ENCODE results near the gene ZNF18. TPM values are rescaled to one million over a fixed set of nuclear protein-coding genes. Genes with fewer than 3 reads are reported as not detected.
"Not testable (repeated sequence)": the region's sequence is repeated elsewhere in the genome, so short reads cannot be mapped to it uniquely, and the experiment has no call there.

The ZNF18 gene
- total RNA-seq, 4 donors from 2014 or later, result 4.1 to 12.1 (median 6.3) TPM

- ATAC-seq (ENCODE audit: low FRiP score), result no peak
- DNase-seq (ENCODE audit: low spot score), result no peak
- no peak for TF ChIP-seq CTCF (IDR thresholded peaks at IDR 0.05)
Observed at GRCh38 chr17:11990363-11990983, 6.8 kb downstream of the ZNF18 start.

GRCh38 chr17:11986942-11987329, 10.3 kb downstream of the ZNF18 start:
- DNase-seq (ENCODE audit: low spot score) (no peak), ATAC-seq (ENCODE audit: low FRiP score) (peak; percentile 73)
- peak in 1 of 3 donors; percentile 26 for TF ChIP-seq CTCF (IDR thresholded peaks at IDR 0.05)

DNA sequence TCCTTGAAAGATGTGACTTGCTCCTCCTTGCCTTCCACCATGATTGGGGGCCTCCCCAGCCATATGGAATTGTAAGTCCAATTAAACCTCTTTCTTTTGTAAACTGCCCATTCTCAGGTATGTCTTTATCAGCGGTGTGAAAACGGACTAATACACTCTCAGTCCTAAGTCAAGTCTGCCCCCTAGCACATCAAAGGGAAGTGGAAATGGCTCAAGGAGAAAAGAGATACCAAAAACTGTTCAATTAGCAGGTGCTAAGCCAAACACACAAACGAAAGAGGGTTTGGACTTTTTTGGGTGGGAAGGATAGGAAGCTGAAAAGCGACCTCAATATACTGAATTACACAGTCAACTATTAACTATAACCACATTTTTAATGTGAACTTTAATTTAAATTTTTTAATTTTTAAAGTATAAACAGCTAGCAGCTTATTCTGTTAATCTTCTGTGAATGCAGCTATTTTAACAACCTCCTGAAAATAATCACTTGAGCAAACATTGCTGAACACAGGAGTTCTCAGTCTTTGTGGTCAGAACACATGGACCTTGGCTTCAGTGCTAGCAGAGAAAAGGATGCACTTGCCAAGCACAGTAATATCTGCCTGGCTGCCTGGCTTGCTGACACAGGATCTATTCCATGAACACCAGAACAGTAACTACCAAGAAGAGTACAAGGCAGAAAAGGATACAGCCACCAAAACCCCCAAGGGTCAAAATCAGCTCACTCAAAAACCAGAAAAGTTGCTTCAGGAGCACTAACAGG, 10.9 kb downstream of the ZNF18 start:
- no peak for ATAC-seq (ENCODE audit: low FRiP score)
- no peak for TF ChIP-seq CTCF (IDR thresholded peaks at IDR 0.05)

DNA sequence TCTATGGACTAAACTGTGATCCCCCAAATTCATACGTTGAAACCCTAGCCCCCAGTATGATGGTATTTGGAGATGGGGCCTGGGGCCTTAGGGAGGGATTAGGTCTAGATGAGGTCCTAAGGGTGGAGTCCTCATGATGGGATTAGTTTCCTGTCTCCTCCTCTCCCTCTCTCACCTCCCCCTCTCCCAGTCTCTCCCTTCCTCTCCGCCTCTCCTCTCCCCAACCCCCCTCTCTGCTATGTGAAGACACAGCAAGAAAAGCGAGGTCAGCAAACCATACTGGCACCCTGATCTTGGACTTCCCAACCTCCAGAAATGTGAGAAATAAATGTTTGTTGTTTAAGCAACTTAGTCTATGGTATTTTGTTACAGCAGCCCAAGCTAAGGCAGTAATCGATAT, 15.4 kb downstream of the ZNF18 start:
- DNase-seq (ENCODE audit: low spot score), result no peak
- no peak for ATAC-seq (ENCODE audit: low FRiP score)
- TF ChIP-seq CTCF (IDR thresholded peaks at IDR 0.05), result no peak

More for the DNA sequence above, 10.9 kb downstream of the ZNF18 start:
- no peak for DNase-seq (ENCODE audit: low spot score)

DNA sequence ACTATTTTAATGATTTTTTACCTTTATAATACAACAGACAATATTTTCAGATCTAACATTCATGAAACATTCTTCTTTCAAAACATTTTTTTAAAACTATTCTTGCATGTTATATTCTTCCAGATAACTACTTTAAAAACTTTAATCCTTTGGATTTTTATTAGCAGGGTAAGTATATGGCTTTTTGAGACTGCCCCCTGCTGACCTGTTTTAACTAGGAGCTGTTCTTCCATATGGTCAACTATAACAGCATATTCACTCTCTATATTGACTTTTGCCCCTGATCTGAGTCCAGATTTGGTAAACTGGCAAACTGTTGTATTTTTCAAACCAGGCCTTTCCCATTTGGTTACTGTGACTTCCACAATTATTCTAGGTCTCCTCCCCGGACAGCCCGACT, 16.5 kb downstream of the ZNF18 start:
- DNase-seq (ENCODE audit: low spot score) (no peak), ATAC-seq (ENCODE audit: low FRiP score) (no peak)
- no peak for TF ChIP-seq CTCF (IDR thresholded peaks at IDR 0.05)

- no peak for DNase-seq (ENCODE audit: low spot score)
- no peak for ATAC-seq (ENCODE audit: low FRiP score)
- no peak for TF ChIP-seq CTCF (IDR thresholded peaks at IDR 0.05)
Observed at GRCh38 chr17:11979795-11980194, 17.5 kb downstream of the ZNF18 start.

GRCh38 chr17:11972741-11973140, 24.5 kb downstream of the ZNF18 start:
- ATAC-seq (ENCODE audit: low FRiP score); DNase-seq (ENCODE audit: low spot score): not testable (repeated sequence)
